Adrenal gland (tissue), 12 donors: ENCODE measurements around the gene ZNF735. TPM values are rescaled to one million over a fixed set of nuclear protein-coding genes. Genes with fewer than 3 reads are reported as not detected.
"Not testable (repeated sequence)": the region's sequence is repeated elsewhere in the genome, so short reads cannot be mapped to it uniquely, and the experiment has no call there.

Experiments
- DNase-seq, 7 donors: peaks; one replicate each; pipeline ENCODE4 v3.0.0-alpha.2; 2019 to 2020
- H3K27ac ChIP-seq, 5 donors: fragments of 200-600 bp; sonication (generic) in 4 of 5; 1 replicate in 3 of 5; 2 replicates in 2 of 5; pipeline versions ENCODE4 v1.5.1 to v1.8.0; 2016 to 2020; ENCODE audit warnings: mild to moderate bottlenecking in 1 of 5
- H3K27me3 ChIP-seq: fragments of 200-600 bp; 2 replicates; pipeline ENCODE4 v1.8.0; 2021
- H3K36me3 ChIP-seq, 2 donors: fragments of 200-600 bp; replicated peaks in 1 of 2; 1 replicate in 1 of 2; 2 replicates in 1 of 2; pipeline versions ENCODE4 v1.5.1 to v1.8.0; 2018 to 2022
- H3K4me1 ChIP-seq, 2 donors: fragments of 200-600 bp; replicated peaks in 1 of 2; 1 replicate in 1 of 2; 2 replicates in 1 of 2; pipeline versions ENCODE4 v1.5.1 to v1.8.0; 2018 to 2021
- H3K4me3 ChIP-seq, 4 donors: fragments of 200-600 bp; sonication (generic) in 3 of 4; one replicate each; pipeline ENCODE4 v1.5.1; 2016 to 2018
- H3K9me3 ChIP-seq, 3 donors: fragments of 200-600 bp; sonication (generic) in 1 of 3; replicated peaks in 1 of 3; 1 replicate in 2 of 3; 2 replicates in 1 of 3; pipeline versions ENCODE4 v1.5.1 to v1.8.0; 2016 to 2021
- POLR2A ChIP-seq, 2 donors: fragments of 450-650 bp; IDR thresholded peaks; one replicate each; pipeline ENCODE4 v1.6.1; 2017; ENCODE audit warnings: antibody characterized with exemption in 2 of 2, mild to moderate bottlenecking in 2 of 2, moderate library complexity in 1 of 2
- WGBS, 4 donors: extraction: QIAGEN DNeasy Blood & Tissue Kit in 2 of 4; methylation state at CpG; one replicate each; pipeline versions ENCODE4 v1.1.5 to v1.1.7; 2013 to 2017; 5-methylcytosine and 5-hydroxymethylcytosine counted together
- intact Hi-C, 2 donors: fragments of 100-400 bp; cut with DNase I; formaldehyde crosslinking; loops; one replicate each; pipeline versions ENCODE4 v1.14.1 to v1.15.0; 2022 to 2023
- polyA plus RNA-seq, 3 donors: library from polyadenylated mRNA; stranded (reverse); fragments of 200-250 nt in 2 of 3; fragments of 350-450 nt in 1 of 3; fragmentation: Illumina TruSeq in 1 of 3; extraction: RNeasy Lipid Tissue Mini Kit (QIAGEN cat#74804) in 1 of 3; gene quantifications; one replicate each; pipeline ENCODE4 v1.2.3, GENCODE V29; 2013 to 2014
- total RNA-seq, 9 donors: library from RNA; depleted of rRNA in 4 of 9; stranded (reverse); fragments of >200 nt in 4 of 9; fragments of 120-200 nt in 1 of 9; fragmentation: NEBNext Ultra II Directional in 1 of 9; extraction: Animal tissue kit (Norgen Biotek cat#: 25700) in 1 of 9; gene quantifications; one replicate each; pipeline versions ENCODE4 v1.1.0 to v1.2.4, GENCODE V29; 2013 to 2023
- TF ChIP-seq, protein P1 (sequence below), 6 experiments: fragments of 450-650 bp in 4 of 6; fragments of 200-600 bp in 2 of 6; sonication (generic) in 1 of 6; IDR thresholded peaks; 1 replicate in 5 of 6; 2 replicates in 1 of 6; pipeline versions ENCODE4 v1.5.1 to v1.8.0; 2016 to 2021; ENCODE audit warnings: antibody characterized with exemption in 6 of 6, mild to moderate bottlenecking in 2 of 6, moderate library complexity in 1 of 6
- donor health status: healthy with polysubstance abuse.
- donor health status: Bipolar disorder and iron deficiency.
- donor health status: DM: yes; HTN: yes; CAD: no.
- donor health status: DM: no; HTN: no; CAD: no.
- donor health status: DM: no; HTN: no; CAD: no.
- donor health status: DM: yes; HTN: yes; CAD: no.

Gene ZNF735
- total and polyA plus RNA-seq, 12 donors = not detected

DNA sequence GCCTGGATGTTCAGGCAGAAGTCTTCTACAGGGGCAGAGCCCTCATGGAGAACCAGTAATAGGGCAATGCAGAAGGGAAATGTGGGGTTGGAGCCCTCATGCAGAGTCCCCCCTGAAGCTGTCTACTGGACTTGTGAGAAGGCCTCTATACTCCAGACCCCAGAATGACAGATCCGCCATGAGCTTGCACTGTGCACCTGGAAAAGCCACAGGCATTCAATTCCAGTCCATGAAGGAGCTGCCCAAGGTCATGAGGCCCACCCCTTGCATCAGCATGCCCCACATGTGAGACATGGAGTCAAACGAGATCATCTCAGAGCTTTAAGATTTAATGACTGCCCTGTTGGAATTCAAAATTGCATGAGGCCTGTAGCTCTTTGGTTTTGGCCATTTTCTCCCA, 16.4 kb downstream of the ZNF735 start:
- Histone ChIP-seq H3K27me3 (no peaks in the 10 kb centered on the region), H3K4me3 (no peak overlapping the region), H3K9me3 (peaks cover 0 to 9% (median 0%) of the 10 kb centered on the region in 3 donors), H3K36me3 (no peaks in the 10 kb centered on the region), H3K4me1 (no peaks in the 10 kb centered on the region), H3K27ac (no peak overlapping the region)
- TF ChIP-seq, protein P1, sequence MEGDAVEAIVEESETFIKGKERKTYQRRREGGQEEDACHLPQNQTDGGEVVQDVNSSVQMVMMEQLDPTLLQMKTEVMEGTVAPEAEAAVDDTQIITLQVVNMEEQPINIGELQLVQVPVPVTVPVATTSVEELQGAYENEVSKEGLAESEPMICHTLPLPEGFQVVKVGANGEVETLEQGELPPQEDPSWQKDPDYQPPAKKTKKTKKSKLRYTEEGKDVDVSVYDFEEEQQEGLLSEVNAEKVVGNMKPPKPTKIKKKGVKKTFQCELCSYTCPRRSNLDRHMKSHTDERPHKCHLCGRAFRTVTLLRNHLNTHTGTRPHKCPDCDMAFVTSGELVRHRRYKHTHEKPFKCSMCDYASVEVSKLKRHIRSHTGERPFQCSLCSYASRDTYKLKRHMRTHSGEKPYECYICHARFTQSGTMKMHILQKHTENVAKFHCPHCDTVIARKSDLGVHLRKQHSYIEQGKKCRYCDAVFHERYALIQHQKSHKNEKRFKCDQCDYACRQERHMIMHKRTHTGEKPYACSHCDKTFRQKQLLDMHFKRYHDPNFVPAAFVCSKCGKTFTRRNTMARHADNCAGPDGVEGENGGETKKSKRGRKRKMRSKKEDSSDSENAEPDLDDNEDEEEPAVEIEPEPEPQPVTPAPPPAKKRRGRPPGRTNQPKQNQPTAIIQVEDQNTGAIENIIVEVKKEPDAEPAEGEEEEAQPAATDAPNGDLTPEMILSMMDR (IDR thresholded peaks at IDR 0.05) = no peak
- intact Hi-C loops = no loop called here
- WGBS, 4 donors = 22 to 46% (median 40%) methylated on average over 1 to 2 of the region's 2 CpGs
- DNase-seq = no peak

GRCh38 chr7:64228174-64228573, 21.2 kb downstream of the ZNF735 start, which contains the start of gene ZNF679:
TSS of gene ZNF679 (plus strand) at chr7:64228474. CDS start at chr7:64249118, 20,644 bp downstream.
- DNase-seq, H3K27ac ChIP-seq, H3K4me3 ChIP-seq, H3K9me3 ChIP-seq, H3K4me1 ChIP-seq, H3K36me3 ChIP-seq, intact Hi-C loops, H3K27me3 ChIP-seq: not testable (repeated sequence)
- WGBS, 4 donors = 79 to 92% (median 89%) methylated on average over 1 of the region's 1 CpG

GRCh38 chr7:64266341-64266919, 59.4 kb downstream of the ZNF735 start:
- 74 to 93% (median 78%) methylated on average over 1 of the region's 1 CpG for WGBS, 4 donors
- Histone ChIP-seq H3K27ac (no peak overlapping the region), H3K4me3 (no peak overlapping the region), H3K9me3 (peaks cover 0 to 27% (median 0%) of the 10 kb centered on the region in 3 donors), H3K36me3 (no peaks in the 10 kb centered on the region), H3K27me3 (no peaks in the 10 kb centered on the region), H3K4me1 (no peaks in the 10 kb centered on the region)
- TF ChIP-seq POLR2A (IDR thresholded peaks at IDR 0.05) = no peak
- TF ChIP-seq, protein P1 (IDR thresholded peaks at IDR 0.05) = no peak
- no peak for DNase-seq
- intact Hi-C loops = no loop called here

Other genes with a start within 250 kb of the ZNF735 start
- not detected for gene ZNF722, start 208.4 kb upstream of the ZNF735 start, total RNA-seq
- not detected for gene ZNF722, start 208.4 kb upstream of the ZNF735 start, polyA plus RNA-seq
- 1 to 10 TPM in 6 of 9 donors, under 1 TPM in 3; 0.28 to 2.6 (median 1.4) TPM for gene ZNF727, start 161.8 kb upstream of the ZNF735 start, total RNA-seq
- gene ZNF727, start 161.8 kb upstream of the ZNF735 start, polyA plus RNA-seq = 1 to 10 TPM in 1 of 3 donors, under 1 TPM in 2; 0.10 to 1.7 (median 0.16) TPM
- gene ZNF679, start 21.3 kb downstream of the ZNF735 start, total RNA-seq = not detected
- gene ZNF679, start 21.3 kb downstream of the ZNF735 start, polyA plus RNA-seq = not detected
- gene ZNF736, start 106.8 kb downstream of the ZNF735 start, total RNA-seq = 10 to 100 TPM in 7 of 9 donors, 1 to 10 TPM in 2; 6.6 to 25.5 (median 14.8) TPM
- gene ZNF736, start 106.8 kb downstream of the ZNF735 start, polyA plus RNA-seq = 1 to 10 TPM; 4.1 to 8.8 (median 4.4) TPM